GDM1 (cell line): ENCODE results near the gene SEMG2.

ENCODE experiments used
- DNase-seq: peaks from one replicate; lab custom pipeline; 2025; lab: John Stamatoyannopoulos, UW

The SEMG2 gene

DNA sequence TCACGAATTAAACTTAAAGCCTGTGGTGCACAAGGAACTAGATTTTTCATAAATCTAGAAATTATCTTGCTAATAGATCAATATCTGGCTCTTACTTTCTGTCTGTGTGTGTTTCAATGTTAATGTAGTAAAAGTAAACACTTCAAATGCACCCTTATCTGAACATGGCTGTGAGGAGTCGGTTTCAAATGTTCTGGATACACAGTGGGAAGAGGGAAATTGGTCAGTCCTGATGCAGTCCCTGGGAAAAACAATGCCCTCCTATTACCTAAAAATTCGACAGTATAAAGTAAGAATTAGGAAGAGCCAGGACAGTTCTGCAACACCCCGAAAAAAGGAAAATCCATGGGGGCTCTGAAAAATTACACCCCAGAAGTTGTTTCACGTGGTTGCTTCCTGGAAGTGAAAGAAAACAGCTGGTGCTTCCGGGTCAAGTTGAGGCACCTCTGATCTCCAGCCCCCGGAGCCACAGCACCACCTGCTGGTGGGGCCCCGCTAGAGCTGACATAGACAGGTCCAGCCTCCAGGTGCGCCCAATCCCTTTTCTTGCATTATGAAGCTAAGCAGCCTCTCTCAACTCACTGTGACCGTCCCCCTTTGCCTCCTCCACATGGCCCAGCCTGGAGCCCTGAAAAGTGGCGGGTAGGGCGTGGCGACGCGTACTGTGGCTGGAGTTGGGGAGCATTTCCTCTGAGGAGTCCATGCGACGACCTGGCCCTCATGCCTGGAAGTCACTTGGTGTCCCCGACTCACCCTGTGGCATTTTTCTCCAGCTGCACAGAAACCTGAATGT lies 8.3 kb downstream of the SEMG2 start:
- no peak for DNase-seq

DNA sequence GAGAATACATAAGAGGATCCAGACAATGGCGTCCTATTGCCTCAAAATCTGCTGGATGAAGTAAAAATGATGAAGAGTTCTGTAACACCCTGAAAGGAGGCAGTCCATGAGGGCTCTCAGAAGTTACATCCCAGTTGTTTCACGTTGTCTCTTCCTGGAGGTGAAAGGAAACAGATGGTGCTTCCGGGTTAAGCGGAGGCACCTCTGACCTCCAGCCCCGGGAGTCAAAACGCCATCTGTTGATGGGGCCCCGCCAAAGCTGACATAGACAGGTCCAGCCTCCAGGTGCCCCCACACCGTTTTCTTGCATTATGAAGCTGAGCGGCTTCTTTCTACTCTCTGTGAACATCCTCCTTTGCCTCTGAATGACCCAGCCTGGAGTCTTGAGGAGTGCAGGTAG lies 9.5 kb downstream of the SEMG2 start:
- DNase-seq = no peak

DNA sequence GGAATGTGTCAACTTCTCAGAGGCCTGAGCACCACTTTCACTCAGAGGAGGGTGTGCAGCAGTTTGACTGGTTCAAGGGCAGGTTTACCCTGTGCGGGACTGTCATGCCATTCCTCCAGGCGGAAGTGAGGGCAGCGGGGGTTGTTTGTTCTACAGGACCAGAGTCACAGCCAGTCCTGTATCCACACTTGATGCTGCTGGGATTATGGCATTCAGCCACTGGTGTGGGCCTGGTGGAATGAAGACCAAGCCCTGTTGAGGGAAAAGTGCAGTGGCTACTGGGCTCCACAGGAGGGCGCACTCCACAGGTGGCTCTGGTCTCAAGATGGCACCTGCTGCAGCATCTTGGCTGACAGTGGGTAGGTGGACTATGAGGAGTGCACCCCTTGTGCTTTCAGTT lies 14.8 kb downstream of the SEMG2 start:
- DNase-seq = no peak

DNA sequence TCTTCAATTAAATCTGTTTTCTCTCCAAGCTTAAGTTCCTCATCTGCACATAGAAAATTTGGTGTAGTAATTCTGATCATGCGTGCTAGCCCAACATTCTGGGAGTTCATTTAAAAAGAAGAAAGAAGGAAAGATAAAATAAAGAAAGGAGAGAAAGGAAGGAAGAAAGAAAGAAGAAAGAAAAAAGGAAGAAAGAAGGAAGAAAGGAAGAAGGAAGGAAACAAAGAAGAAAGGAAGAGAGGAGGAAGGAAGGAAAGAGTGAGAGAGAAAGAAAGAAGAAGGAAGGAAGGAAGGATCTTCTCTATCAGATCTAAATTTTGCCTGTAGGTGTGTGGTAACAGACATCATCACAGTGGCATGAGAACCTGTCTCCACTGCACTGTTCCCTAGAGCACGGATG lies 17.0 kb downstream of the SEMG2 start:
- no peak for DNase-seq

DNA sequence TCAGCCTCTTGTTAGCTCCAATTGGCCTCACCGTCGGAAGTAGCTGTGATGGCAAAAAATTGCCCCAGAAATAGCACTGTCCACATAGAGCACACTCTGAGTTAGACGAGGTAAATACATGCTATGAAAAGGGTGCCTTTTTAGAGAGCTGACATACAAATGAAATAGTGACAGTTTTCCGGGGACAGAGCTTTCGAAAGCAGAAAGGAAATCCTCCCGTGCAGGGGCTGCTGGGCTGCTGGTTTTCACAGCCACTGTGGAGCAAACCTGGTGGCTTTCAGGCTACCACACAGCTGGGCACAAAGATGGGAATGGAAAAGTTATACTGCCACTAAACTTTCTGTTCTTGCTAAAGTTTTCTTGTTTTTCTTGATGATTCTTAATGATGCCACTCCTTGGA lies 24.9 kb downstream of the SEMG2 start:
- DNase-seq = no peak

DNA sequence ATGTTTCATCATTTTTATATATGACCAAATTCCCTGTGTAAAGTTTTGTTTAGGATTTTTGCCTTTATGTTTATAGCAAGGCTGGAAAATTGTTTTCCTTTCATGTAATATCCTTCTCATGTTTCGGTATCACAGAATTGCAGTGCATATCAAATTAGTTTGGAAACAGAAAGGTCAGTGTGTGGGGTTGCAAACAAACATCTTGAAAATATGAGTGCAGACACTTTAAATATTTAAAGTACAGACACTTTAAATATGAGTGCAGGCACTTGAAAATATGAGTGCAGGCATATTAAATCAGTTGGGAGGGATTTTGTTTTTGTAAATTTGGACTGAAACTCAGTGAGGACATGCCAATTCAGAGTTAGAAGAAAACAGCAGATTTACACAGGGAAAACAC lies 26.7 kb downstream of the SEMG2 start:
- DNase-seq = no peak

DNA sequence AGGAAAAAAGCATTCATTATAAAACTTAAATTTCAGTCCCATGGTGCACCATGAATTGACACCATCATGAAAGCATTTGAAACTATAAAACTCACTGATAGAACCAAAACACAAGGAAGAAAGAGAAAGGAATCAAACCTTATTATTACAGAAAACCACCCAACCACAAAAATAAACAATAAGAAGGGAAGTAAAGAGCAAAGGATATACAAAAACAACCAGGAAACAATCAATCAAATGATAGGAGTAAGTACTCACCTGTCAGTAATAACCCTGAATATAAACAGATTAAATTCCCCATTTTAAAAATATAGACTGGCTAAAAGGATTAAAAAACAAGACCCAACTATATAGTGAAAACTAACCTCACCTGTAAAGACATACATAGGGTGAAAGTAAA lies 27.4 kb downstream of the SEMG2 start:
- no peak for DNase-seq

DNA sequence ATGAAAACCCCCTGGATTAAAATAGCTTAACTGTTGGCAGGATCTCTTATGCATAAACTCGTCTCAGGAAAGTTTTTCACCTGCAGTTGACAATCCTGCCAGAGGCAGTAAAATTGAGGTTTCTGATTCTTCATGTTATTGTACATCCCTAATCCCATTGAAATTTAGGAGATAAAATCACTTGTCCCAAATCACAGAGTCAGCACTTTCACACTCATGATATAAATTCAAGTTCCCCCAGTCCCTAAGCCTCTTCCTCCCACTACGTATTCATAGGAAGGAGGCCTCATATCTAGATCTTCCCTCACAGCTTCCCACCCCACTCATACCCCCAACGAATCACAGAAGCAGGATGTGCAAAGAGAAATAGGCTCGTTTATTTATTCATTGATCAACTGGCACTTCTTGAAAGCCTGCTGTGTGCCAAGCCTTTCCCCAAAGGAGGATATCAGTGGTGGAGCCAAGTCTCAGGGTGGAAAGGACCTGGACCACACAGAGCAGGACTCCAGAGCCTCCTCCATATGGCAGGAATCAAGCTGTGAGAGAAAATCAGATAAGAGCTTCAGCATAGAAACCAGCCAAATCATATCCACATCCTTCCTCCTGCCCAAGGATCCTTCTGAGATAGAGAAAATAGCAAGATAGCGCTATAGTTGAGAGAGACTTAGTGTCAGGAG lies 30.8 kb downstream of the SEMG2 start:
- no peak for DNase-seq

DNA sequence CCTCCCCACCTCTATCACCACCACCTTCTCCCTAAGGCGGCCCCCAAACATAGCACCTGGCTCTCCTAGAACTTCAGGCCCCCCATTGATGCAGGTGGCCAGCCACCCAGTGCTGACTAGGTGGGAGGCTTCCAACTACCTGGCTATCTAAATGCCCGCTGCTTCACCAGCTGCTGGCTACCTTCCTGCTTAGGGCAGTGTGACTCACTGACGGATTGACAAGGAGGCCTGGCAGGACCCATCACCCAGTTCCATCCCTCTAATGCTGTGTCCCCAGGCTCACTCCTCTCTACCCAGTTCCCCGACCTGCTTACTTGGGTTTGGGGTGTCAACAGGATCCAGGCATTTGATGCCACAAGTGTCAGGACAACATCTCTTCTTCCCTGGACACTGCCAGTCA lies 32.1 kb downstream of the SEMG2 start:
- no peak for DNase-seq

DNA sequence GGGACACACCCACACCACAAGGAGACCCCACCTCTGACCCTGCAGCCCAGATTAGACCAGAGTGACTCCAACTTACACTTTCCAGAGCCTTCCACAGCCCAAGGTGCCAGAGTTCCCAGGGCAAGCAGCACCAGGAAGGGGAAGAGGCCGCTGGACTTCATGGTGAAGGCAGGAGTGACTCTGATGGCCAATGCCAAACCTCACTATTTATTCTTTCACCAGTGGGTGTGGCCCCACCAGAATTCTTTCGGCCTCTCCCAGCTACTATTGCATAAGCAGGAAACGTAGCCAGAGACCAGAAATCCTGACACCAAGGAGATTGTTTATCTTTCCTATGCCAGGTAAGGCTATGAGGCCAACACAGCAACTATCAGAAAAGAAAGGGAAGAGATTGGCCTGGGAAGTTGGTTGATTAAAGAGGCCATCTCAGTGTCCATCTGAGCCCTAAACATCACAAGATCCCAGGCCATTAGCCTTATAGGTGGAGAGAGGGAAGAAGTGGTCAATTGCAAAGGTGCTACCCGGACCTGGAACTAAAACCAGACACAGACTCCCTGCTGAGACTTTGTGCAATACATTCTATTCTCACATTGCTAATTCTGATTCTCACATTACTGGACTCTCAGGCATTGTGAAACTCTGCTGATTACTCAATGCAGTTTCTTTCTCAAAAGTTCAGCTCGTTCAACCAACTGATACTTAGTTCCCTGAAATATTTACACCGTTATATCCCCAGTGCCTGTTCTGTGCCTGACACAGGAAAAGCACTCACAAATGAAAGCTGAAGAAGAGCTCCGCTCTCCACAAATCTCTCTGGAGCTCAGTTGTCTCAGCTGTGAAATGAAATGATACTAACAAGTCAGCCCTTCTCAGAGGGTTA lies 33.5 kb downstream of the SEMG2 start, which contains the start of gene SLPI:
TSS of gene SLPI (minus strand) at position 182 of the 880 bp plus-strand sequence. CDS start at position 161, 21 bp downstream.
- no peak for DNase-seq

DNA sequence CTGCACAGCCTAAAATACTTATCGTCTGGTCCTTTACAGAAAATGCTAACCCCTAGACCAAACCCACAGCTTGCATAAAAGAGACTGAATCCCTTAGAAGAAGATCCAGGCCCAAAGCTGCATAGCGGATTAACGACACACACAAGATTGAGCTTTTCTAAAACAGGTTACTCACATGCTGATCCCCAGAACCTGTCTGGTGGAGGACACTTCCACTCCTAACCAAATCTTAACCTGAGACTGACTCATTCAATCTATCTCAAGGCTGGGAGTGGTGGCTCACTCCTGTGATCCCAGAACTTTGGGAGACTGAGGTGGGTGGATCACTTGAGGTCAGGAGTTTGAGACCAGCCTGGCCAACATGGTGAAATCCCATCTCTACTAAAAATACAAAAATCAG lies 36.0 kb downstream of the SEMG2 start:
- no peak for DNase-seq

DNA sequence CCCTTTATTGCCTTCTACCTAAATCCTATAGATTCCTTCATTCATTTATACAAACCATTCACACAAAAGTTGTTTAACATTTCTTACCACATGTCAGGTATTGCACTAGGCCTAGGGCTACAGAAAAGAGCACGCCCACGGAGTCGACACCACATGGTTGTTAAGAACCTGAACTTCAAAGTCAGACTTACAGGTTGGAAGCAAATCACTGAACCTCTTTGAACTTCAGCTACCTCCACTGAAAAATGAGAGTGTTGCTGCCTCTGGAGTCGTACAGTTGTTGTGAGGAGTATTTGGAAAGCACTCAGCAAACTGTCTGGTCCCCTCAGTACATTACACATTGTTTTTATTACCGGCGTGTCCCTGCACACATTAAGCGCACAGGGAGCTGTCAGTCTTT lies 36.5 kb downstream of the SEMG2 start:
- DNase-seq = no peak

DNA sequence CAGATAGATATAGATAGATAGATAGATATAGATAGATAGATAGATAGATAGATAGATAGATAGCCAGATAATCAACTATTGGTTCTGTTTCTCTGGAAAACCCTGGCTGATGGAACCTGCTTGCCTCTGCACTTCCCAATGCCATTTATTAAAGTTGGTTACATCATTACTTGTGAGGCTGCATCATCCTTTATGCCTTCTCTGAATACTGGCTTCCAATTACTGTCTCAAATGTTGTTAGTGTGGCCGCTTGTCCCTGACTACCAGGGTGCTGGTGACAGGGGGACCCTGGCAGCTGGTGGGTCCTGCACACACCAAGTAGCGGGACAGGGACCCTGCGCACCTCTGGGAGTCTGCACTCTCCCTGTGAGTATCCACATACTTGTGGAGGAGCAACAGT lies 37.1 kb downstream of the SEMG2 start:
- no peak for DNase-seq

DNA sequence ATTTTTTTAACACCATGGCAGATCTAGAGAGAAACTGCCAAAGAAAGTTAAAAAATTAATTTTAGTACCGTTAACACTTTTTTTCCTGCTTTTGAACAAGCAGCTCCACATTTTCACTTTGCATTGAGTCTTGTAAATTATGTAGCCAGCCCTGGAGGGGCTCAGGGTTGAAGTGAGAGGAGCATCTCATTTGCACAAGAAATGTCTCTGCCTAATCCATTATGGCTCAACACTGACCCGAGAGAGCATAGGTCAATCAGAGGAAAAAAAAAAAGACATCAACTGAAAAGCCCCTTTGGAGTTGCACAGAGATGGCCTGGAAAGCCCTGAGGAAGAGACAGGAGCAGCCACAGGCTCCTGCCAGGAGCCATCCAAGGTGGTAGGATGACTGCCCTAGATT lies 37.5 kb downstream of the SEMG2 start:
- DNase-seq = no peak

DNA sequence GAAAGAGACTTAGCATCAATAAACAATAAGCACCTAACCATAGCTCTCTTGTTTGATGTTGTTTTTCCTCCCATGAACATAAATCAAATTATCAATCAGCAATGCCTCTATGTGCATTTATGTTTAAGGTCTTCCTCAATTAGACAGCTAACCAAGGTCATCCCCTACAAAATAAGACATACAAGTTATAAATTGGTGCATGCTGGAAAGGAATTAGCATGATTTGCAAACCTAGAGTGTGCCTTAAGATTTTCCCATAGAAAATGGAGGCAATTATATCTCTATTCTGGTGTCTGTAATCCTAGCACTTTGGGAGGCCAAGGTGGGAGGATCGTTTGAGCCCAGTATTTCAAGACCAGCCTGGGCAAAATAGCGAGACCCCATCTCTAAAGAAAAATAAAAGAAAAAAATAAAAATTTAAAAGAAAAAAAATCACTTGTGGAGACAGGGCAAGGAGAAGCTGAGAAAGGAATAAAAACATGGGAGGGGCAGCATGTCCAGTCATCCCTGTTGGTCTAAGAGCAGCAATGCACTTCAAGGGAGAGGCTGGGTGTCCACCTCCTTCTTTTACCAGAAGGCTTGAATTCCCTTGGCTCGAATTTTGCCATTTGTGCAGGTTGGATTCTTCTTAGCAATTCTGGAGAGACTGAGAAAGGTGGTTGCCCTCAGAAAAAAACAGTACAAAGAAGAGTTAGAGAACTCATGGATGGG lies 42.5 kb downstream of the SEMG2 start:
- DNase-seq = no peak

DNA sequence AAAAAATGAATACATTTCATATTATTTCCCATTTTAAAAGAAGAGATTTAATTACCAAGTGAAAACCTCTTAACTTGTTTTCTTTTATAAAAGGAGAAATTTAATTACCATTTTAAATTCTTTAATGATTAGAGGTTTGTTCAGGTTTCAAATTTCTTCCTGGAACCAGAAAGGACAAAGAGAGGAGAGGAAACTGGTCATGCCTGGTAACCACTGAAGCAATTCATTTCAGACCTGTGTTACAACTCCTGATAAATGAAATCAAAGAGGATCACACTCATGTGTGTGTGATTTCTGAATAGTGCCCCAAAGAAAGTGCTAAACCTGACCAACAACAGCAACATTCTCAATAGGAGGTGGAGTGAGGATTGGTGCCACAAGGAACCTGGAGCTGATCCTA lies 45.8 kb downstream of the SEMG2 start:
- DNase-seq = no peak

DNA sequence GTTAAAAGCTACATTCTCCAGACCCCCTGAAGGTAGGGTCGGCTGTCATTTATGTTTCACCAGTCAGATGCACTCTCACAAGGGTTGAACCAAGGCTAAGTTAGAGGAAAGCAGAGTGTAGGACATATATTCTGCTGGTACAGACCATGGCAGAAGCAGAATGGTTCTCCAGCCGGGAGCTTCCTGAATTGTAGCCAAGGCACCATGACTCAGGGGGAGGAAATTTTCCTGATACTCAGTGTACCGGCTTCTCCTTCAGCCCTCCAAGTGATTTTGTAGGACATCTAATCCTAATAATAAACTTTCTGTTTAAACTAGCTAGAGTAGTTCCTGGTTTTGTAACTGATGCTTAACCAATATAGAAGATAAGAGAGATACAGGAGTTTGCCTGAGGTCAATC lies 47.4 kb downstream of the SEMG2 start:
- no peak for DNase-seq

DNA sequence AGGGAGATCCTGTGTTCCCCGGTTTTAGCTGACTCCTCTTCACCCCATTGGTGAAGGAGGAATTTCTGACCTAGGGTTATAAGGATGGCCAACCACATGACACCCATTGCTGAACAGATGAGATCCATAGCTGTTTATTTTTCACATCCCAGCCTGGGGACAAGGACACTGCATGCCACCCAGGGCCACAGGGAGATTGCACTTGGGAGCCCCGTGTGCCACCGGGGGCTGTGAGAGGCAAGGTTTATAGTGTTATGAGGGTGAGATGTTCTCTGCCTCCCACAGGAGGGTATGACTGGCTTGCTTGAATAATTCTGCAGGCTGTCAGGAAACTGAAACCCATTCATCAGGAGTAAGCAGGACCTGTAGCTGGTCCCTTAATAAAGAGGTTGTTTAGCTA lies 47.9 kb downstream of the SEMG2 start:
- no peak for DNase-seq

DNA sequence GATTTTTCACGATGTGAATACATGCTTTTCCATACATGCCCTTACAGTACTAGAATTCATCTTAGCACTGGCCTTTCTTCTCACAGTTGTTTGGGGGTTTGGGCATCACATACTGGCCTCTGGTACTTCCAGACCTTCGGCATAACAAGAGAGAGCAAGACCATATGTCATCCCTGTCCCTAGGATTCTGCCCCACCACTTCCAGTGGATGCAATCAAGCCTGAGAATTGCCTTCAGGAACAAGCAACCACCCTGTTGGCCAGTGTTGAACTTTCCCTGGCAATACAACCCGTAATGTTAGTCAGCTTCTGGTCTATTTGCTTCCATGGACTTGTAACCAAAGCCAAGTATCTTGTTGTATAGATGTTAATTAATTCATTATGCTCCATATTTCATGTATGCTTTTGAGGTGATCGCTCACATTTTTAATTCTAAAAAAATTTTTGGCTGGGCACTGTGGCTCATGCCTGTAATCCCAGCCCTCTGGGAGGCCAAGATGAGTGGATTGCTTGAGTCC lies 48.6 kb downstream of the SEMG2 start:
- no peak for DNase-seq
